GM12878 (cell line): ENCODE results near the gene LYG2. TPM values are rescaled to one million over a fixed set of nuclear protein-coding genes. Genes with fewer than 3 reads are reported as not detected.

Experiments used
- ATAC-seq: fragments of 200-7000 bp; cut with Tn5 transposase; 3 replicates; pipeline ENCODE4 v1.9.1; 2020; ENCODE audit warnings: mild to moderate bottlenecking, moderate library complexity
- BruUV-seq: library from RNA; stranded (reverse); fragments of 400-500 nt; replicated peaks from 2 replicates; lab custom pipeline; 2021; lab: Mats Ljungman, UMichigan
- CTCF ChIA-PET: fragments of 300-600 bp; sonication (Branson Sonifier 250); formaldehyde crosslinking; extraction: SDS; loops from one replicate; lab custom pipeline; 2021; ENCODE audit warnings: inconsistent platforms; lab: Yijun Ruan, JAX
- POLR2A ChIA-PET: fragments of 350-600 bp; formaldehyde crosslinking; extraction: SDS; loops from one replicate; lab custom pipeline; 2021; ENCODE audit warnings: inconsistent platforms; lab: Charles Lee
- RAD21 ChIA-PET: fragments of 300-600 bp; sonication (Branson Sonifier 250); formaldehyde crosslinking; loops from one replicate; lab custom pipeline; 2023; ENCODE audit warnings: antibody characterized with exemption; ENCODE audit not compliant: unreplicated experiment; lab: Charles Lee
- SMC1A ChIA-PET: fragments of 300-600 bp; sonication (Branson Sonifier 250); formaldehyde crosslinking; loops from one replicate; lab custom pipeline; 2023; ENCODE audit not compliant: unreplicated experiment, uncharacterized antibody; lab: Charles Lee
- DNase-seq: peaks from one replicate; pipeline ENCODE4 v3.0.0-alpha.2; 2011; ENCODE audit warnings: low read depth, low spot score
- FAIRE-seq: peaks from 3 replicates; lab custom pipeline; 2011; peaks lifted over from hg19 to GRCh38; lab: Jason Lieb, UNC
- H2AFZ ChIP-seq: 2 replicates; pipeline ENCODE4 v1.6.0; 2011; ENCODE audit warnings: low read depth, low read length, control low read depth; ENCODE audit not compliant: control insufficient read depth
- H3K27ac ChIP-seq: 2 replicates; pipeline ENCODE4 v1.5.1; 2011; ENCODE audit warnings: control low read depth; ENCODE audit not compliant: control insufficient read depth, insufficient read depth
- H3K27me3 ChIP-seq, 2 experiments: replicated peaks in 1 of 2; 2 replicates each; pipeline versions ENCODE4 v1.6.0 to v1.6.1; 2011; ENCODE audit warnings: low read length in 1 of 2; ENCODE audit not compliant: control insufficient read depth in 2 of 2, insufficient read depth in 2 of 2
- H3K36me3 ChIP-seq, 2 experiments: 2 replicates each; pipeline ENCODE4 v1.5.1; 2011; ENCODE audit warnings: low read length in 1 of 2; ENCODE audit not compliant: control insufficient read depth in 2 of 2, insufficient read depth in 2 of 2
- H3K4me1 ChIP-seq: 2 replicates; pipeline ENCODE4 v1.6.1; 2011; ENCODE audit warnings: mild to moderate bottlenecking, low read length, moderate library complexity, mixed read lengths; ENCODE audit not compliant: control insufficient read depth, insufficient read depth
- H3K4me2 ChIP-seq: 2 replicates; pipeline ENCODE4 v1.6.0; 2011; ENCODE audit warnings: control low read depth; ENCODE audit not compliant: control insufficient read depth, insufficient read depth
- H3K4me3 ChIP-seq: fragments of 200-600 bp; sonication (generic); 2 replicates; pipeline ENCODE4 v1.5.1; 2016
- H3K79me2 ChIP-seq: 2 replicates; pipeline ENCODE4 v1.6.0; 2011; ENCODE audit warnings: low read length; ENCODE audit not compliant: control insufficient read depth, insufficient read depth
- H3K9ac ChIP-seq: 2 replicates; pipeline ENCODE4 v1.8.0; 2011; ENCODE audit warnings: low read length, control low read depth, mixed read lengths; ENCODE audit not compliant: control insufficient read depth, insufficient read depth
- H3K9me3 ChIP-seq: replicated peaks from 3 replicates; pipeline ENCODE4 v1.5.1; 2011; ENCODE audit warnings: mild to moderate bottlenecking, low read length; ENCODE audit not compliant: control insufficient read depth, insufficient read depth
- H4K20me1 ChIP-seq: 2 replicates; pipeline ENCODE4 v1.6.0; 2011; ENCODE audit not compliant: control insufficient read depth, insufficient read depth
- ATF2 ChIP-seq: IDR thresholded peaks from 2 replicates; pipeline ENCODE4 v1.6.1; 2012; ENCODE audit warnings: low read length, inconsistent platforms
- BCL11A ChIP-seq: IDR thresholded peaks from 2 replicates; pipeline ENCODE4 v1.6.1; 2011; ENCODE audit warnings: low read depth, low read length
- BMI1 ChIP-seq: fragments of 450-650 bp; IDR thresholded peaks from 2 replicates; pipeline ENCODE4 v1.6.1; 2016; ENCODE audit warnings: mild to moderate bottlenecking, moderate library complexity, borderline replicate concordance
- BRCA1 ChIP-seq: IDR thresholded peaks from 2 replicates; pipeline ENCODE4 v1.6.1; 2011; ENCODE audit warnings: low read depth, low read length, improper control_type of control experiment
- CBFB ChIP-seq: IDR thresholded peaks from 2 replicates; pipeline ENCODE4 v1.6.1; 2016; ENCODE audit warnings: antibody characterized with exemption, low read depth
- CEBPB ChIP-seq, 2 experiments: fragments of 150-350 bp in 1 of 2; IDR thresholded peaks; 2 replicates each; pipeline ENCODE4 v1.6.1; 2012 to 2014; ENCODE audit warnings: low read depth in 2 of 2, low read length in 2 of 2, borderline replicate concordance in 1 of 2, inconsistent platforms in 1 of 2
- EGR1 ChIP-seq, 2 experiments: IDR thresholded peaks; 1 replicate in 1 of 2; 2 replicates in 1 of 2; pipeline ENCODE4 v1.6.1; 2011 to 2012; ENCODE audit warnings: low read depth in 2 of 2, low read length in 2 of 2, borderline replicate concordance in 1 of 2, mild to moderate bottlenecking in 1 of 2, moderate library complexity in 1 of 2
- KDM1A ChIP-seq: fragments of 200-600 bp; sonication (generic); IDR thresholded peaks from 2 replicates; pipeline ENCODE4 v1.6.1; 2016; ENCODE audit warnings: borderline replicate concordance
- NR2C2 ChIP-seq: IDR thresholded peaks from 2 replicates; pipeline ENCODE4 v1.6.1; 2011; ENCODE audit warnings: borderline replicate concordance, low read depth; ENCODE audit not compliant: control insufficient read depth, insufficient read length
- POU2F2 ChIP-seq: IDR thresholded peaks from 3 replicates; pipeline ENCODE4 v1.6.1; 2011; ENCODE audit warnings: low read depth, mild to moderate bottlenecking, low read length, borderline replicate concordance
- RAD51 ChIP-seq: fragments of 450-650 bp; IDR thresholded peaks from 2 replicates; pipeline ENCODE4 v1.6.1; 2016; ENCODE audit warnings: moderate library complexity, mild to moderate bottlenecking, inconsistent platforms
- SMAD5 ChIP-seq: IDR thresholded peaks from 2 replicates; pipeline ENCODE4 v1.6.1; 2016; ENCODE audit warnings: antibody characterized with exemption, low read depth
- SMC3 ChIP-seq: IDR thresholded peaks from 2 replicates; pipeline ENCODE4 v1.6.1; 2011; ENCODE audit warnings: low read length, improper control_type of control experiment, borderline replicate concordance
- SREBF2 ChIP-seq: IDR thresholded peaks from 2 replicates; pipeline ENCODE4 v1.6.1; 2012; ENCODE audit warnings: mild to moderate bottlenecking, low read length
- TCF7 ChIP-seq: IDR thresholded peaks from 2 replicates; pipeline ENCODE4 v1.6.1; 2014; ENCODE audit warnings: antibody characterized with exemption, borderline replicate concordance
- ZBTB11 ChIP-seq: fragments of 450-650 bp; formaldehyde crosslinking; IDR thresholded peaks from 2 replicates; pipeline ENCODE4 v1.5.0; 2022; ENCODE audit warnings: mild to moderate bottlenecking, missing genetic modification characterization
- ZNF24 ChIP-seq: fragments of 450-650 bp; IDR thresholded peaks from 2 replicates; pipeline ENCODE4 v1.6.1; 2017; ENCODE audit warnings: antibody characterized with exemption, mild to moderate bottlenecking
- in situ Hi-C: fragments of 300-500 bp; cut with MboI; formaldehyde crosslinking; loops from 9 replicates; pipeline ENCODE4 v1.14.3; 2018; ENCODE audit warnings: mixed read lengths
- intact Hi-C: fragments of 100-400 bp; cut with micrococcal nuclease; formaldehyde crosslinking; loops from one replicate; pipeline ENCODE4 v1.14.2; 2022; ENCODE audit not compliant: unreplicated experiment
- polyA plus RNA-seq, 11 experiments: library from polyadenylated mRNA; depleted of rRNA in 4 of 11; unstranded in 6 of 11; stranded (reverse) in 5 of 11; fragments of >200 nt; fragmentation: Nextera tagmentation in 4 of 11; fragmentation: Illumina TruSeq in 1 of 11; extraction: Ambion mirVana in 4 of 11; extraction: Trizol in 1 of 11; gene quantifications; 1 replicate in 1 of 11; 2 replicates in 10 of 11; pipeline versions ENCODE4 v1.2.1 to v1.2.3, GENCODE V29; 2011 to 2016; ENCODE audit warnings: inconsistent platforms in 2 of 11, missing spikeins in 2 of 11, low read depth in 1 of 11
- total RNA-seq, 4 experiments: library from RNA; depleted of rRNA in 3 of 4; stranded (reverse); fragments of >200 nt in 3 of 4; fragmentation: Illumina TruSeq in 1 of 4; extraction: Trizol in 1 of 4; gene quantifications; 2 replicates each; pipeline versions ENCODE4 v1.2.1 to v1.2.3, GENCODE V29; 2013 to 2021
- TF ChIP-seq, protein P1 (sequence below): fragments of 450-650 bp; IDR thresholded peaks from 2 replicates; pipeline ENCODE4 v1.6.1; 2018; ENCODE audit warnings: borderline replicate concordance, mild to moderate bottlenecking; ENCODE audit not compliant: partially characterized antibody

Gene LYG2
- total and polyA plus RNA-seq, 10 of the 15 experiments (the other 5 are each of a cell fraction or from before 2014, with no cell fraction given): 0.11 to 0.95 (median 0.37) TPM; not detected in 6

DNA sequence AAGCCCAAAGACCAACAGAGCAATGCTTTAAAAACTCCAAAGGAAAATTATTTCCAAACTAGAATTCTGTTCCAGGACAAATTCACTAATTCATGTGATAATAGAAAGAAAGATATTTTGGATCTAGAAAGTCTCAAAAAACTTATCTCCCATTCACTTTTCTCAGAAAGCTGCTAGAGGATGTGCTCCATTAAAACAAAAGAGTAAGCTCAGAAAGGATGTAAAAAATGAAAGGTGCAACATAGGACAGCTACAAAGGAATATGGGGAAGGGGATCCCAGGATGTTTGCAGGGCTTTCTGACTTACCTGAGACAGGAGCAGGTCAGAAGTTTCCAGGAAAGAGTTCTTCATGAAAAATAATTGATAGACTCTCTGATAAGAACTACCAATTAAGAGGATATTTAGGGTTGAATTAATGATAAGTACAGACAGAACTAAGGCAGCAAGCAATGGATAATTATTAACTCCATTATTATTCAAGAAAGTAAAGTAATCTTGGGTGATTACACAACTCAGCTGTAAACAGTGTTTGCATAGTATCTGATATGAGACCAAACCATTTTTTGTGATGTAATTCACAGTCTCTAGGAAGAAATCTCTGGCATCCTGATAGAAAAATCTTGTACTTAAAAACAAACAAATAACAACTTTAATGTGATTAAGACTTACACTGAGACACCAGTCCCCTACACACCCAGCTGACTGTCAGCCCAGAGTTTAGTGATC, 24.7 kb upstream of the LYG2 start:
- POLR2A ChIA-PET: no interaction called here
- SMC1A ChIA-PET: interaction anchor here (0.7 kb wide), 1 partner anchor 109 kb away, joined by 3 read pairs; no protein-coding TSS in a partner anchor
- RAD21 ChIA-PET: no interaction called here
- DNase-seq: no peak
- Histone ChIP-seq H3K4me1 (no peaks in the 10 kb centered on the region), H3K9ac (no peak overlapping the region), H3K27me3 (no peaks in the 10 kb centered on the region), H3K36me3 (no peaks in the 10 kb centered on the region), H3K4me3 (no peak overlapping the region)
- CTCF ChIA-PET: no interaction called here
- TF ChIP-seq BRCA1 (no peak), RAD51 (no peak), ZBTB11 (no peak), CBFB (no peak), SMAD5 (no peak), BMI1 (no peak), TCF7 (no peak), KDM1A (no peak), ATF2 (no peak), ZNF24 (no peak), BCL11A (no peak), POU2F2 (no peak), EGR1 (IDR thresholded peaks at IDR 0.05; ENCODE audit: borderline replicate concordance in 1 of 2, low read depth in 2 of 2, low read length in 2 of 2) (no peak), CEBPB (IDR thresholded peaks at IDR 0.05; ENCODE audit: borderline replicate concordance in 1 of 2, low read depth in 2 of 2, low read length in 2 of 2) (no peak), SMC3 (no peak), SREBF2 (no peak), NR2C2 (no peak)
- TF ChIP-seq, protein P1, sequence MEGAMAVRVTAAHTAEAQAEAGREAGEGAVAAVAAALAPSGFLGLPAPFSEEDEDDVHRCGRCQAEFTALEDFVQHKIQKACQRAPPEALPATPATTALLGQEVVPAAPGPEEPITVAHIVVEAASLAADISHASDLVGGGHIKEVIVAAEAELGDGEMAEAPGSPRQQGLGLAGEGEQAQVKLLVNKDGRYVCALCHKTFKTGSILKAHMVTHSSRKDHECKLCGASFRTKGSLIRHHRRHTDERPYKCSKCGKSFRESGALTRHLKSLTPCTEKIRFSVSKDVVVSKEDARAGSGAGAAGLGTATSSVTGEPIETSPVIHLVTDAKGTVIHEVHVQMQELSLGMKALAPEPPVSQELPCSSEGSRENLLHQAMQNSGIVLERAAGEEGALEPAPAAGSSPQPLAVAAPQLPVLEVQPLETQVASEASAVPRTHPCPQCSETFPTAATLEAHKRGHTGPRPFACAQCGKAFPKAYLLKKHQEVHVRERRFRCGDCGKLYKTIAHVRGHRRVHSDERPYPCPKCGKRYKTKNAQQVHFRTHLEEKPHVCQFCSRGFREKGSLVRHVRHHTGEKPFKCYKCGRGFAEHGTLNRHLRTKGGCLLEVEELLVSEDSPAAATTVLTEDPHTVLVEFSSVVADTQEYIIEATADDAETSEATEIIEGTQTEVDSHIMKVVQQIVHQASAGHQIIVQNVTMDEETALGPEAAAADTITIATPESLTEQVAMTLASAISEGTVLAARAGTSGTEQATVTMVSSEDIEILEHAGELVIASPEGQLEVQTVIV: no peak
- TF ChIP-seq, all 136 proteins: peak for 0
- Histone ChIP-seq H3K4me2 (no peak overlapping the region), H3K9me3 (no peaks in the 10 kb centered on the region), H3K79me2 (no peaks in the 10 kb centered on the region), H4K20me1 (no peaks in the 10 kb centered on the region), H2AFZ (no peak overlapping the region), H3K27ac (no peak overlapping the region)
- intact Hi-C loops: no loop called here
- ATAC-seq: no peak
- in situ Hi-C loops: no loop called here
- BruUV-seq: no TSS peak
- FAIRE-seq: no peak
